ENCODE data around the gene SRGAP1.

DNA sequence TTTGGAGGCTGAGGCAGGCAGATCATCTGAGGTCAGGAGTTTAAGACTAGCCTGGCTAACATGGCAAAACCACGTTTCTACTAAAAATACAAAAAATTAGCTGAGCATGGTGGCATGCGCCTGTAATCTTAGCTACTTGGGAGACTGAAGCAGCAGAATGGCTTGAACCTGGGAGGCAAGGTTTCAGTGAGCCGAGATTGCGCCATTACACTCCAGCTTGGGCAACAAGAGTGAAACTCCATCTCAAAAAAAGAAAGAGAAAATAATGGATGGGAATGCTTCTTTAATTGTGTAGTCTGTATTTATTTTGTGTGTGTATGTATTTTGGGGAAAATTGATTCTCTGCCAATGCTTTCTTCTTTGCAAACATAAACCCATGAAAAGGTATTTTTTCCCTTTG, 32.5 kb downstream of the SRGAP1 start:
- TF ChIP-seq, protein P1, sequence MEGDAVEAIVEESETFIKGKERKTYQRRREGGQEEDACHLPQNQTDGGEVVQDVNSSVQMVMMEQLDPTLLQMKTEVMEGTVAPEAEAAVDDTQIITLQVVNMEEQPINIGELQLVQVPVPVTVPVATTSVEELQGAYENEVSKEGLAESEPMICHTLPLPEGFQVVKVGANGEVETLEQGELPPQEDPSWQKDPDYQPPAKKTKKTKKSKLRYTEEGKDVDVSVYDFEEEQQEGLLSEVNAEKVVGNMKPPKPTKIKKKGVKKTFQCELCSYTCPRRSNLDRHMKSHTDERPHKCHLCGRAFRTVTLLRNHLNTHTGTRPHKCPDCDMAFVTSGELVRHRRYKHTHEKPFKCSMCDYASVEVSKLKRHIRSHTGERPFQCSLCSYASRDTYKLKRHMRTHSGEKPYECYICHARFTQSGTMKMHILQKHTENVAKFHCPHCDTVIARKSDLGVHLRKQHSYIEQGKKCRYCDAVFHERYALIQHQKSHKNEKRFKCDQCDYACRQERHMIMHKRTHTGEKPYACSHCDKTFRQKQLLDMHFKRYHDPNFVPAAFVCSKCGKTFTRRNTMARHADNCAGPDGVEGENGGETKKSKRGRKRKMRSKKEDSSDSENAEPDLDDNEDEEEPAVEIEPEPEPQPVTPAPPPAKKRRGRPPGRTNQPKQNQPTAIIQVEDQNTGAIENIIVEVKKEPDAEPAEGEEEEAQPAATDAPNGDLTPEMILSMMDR (IDR thresholded peaks at IDR 0.05; ENCODE audit: control extremely low read depth in 1 of 3, insufficient read depth in 1 of 3, low read depth in 1 of 3, low read length in 3 of 3), result no peak
- TF ChIP-seq POLR2AphosphoS5 (IDR thresholded peaks at IDR 0.05; ENCODE audit: low read depth, low read length) (no peak), ZNF274 (IDR thresholded peaks at IDR 0.05; ENCODE audit: borderline replicate concordance, extremely low read depth, low read length) (no peak), JUND (IDR thresholded peaks at IDR 0.05; ENCODE audit: low read length) (no peak), POLR2A (IDR thresholded peaks at IDR 0.05; ENCODE audit: control extremely low read depth in 1 of 2, low read depth in 2 of 2, low read length in 2 of 2) (no peak), EGR1 (IDR thresholded peaks at IDR 0.05; ENCODE audit: borderline replicate concordance, low read depth, low read length) (no peak), SIN3A (conservative IDR thresholded peaks at IDR 0.05 in 1 of 2, IDR thresholded peaks at IDR 0.05 in 1 of 2; ENCODE audit: low read depth in 1 of 2, low read length in 2 of 2) (no peak), MAFK (IDR thresholded peaks at IDR 0.05; ENCODE audit: low read depth, low read length) (no peak)
- TF ChIP-seq, protein P2, sequence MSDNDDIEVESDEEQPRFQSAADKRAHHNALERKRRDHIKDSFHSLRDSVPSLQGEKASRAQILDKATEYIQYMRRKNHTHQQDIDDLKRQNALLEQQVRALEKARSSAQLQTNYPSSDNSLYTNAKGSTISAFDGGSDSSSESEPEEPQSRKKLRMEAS (IDR thresholded peaks at IDR 0.05), result no peak
